Measurements from ENCODE around the gene CHMP5.

Gene CHMP5

GRCh38 chr9:33244137-33244784, 20.6 kb upstream of the CHMP5 start:
- no peak for DNase-seq (ENCODE audit: low read depth)

- DNase-seq (ENCODE audit: low read depth), result no peak
Measured at GRCh38 chr9:33245341-33245740, 19.5 kb upstream of the CHMP5 start.

- DNase-seq (ENCODE audit: low read depth), result no peak
Measured at GRCh38 chr9:33246269-33246860, 18.5 kb upstream of the CHMP5 start.

GRCh38 chr9:33248606-33249005, 16.2 kb upstream of the CHMP5 start:
- DNase-seq (ENCODE audit: low read depth), result no peak

GRCh38 chr9:33249087-33249658, 15.7 kb upstream of the CHMP5 start:
- DNase-seq (ENCODE audit: low read depth), result no peak

GRCh38 chr9:33249983-33250382, 14.9 kb upstream of the CHMP5 start:
- DNase-seq (ENCODE audit: low read depth), result no peak

- DNase-seq (ENCODE audit: low read depth), result no peak
Measured at GRCh38 chr9:33250458-33250995, 14.3 kb upstream of the CHMP5 start.

GRCh38 chr9:33254211-33254610, 10.6 kb upstream of the CHMP5 start:
- DNase-seq (ENCODE audit: low read depth), result no peak

- DNase-seq (ENCODE audit: low read depth), result no peak
Measured at GRCh38 chr9:33255014-33255413, 9.8 kb upstream of the CHMP5 start.

GRCh38 chr9:33255471-33255870, 9.4 kb upstream of the CHMP5 start:
- no peak for DNase-seq (ENCODE audit: low read depth)

GRCh38 chr9:33256236-33256635, 8.6 kb upstream of the CHMP5 start:
- DNase-seq (ENCODE audit: low read depth), result no peak

GRCh38 chr9:33257276-33257675, 7.6 kb upstream of the CHMP5 start:
- no peak for DNase-seq (ENCODE audit: low read depth)

- DNase-seq (ENCODE audit: low read depth), result no peak
Measured at GRCh38 chr9:33260372-33260771, 4.5 kb upstream of the CHMP5 start.

GRCh38 chr9:33263131-33264002, 1.5 kb upstream of the CHMP5 start:
- no peak for DNase-seq (ENCODE audit: low read depth)

GRCh38 chr9:33264003-33264472, 811 bp upstream of the CHMP5 start:
- DNase-seq (ENCODE audit: low read depth), result peak; percentile 13

GRCh38 chr9:33265211-33265865, 489 bp downstream of the CHMP5 start:
- DNase-seq (ENCODE audit: low read depth), result no peak

GRCh38 chr9:33267151-33267767, 2.4 kb downstream of the CHMP5 start:
- DNase-seq (ENCODE audit: low read depth), result no peak

- DNase-seq (ENCODE audit: low read depth), result no peak
Measured at GRCh38 chr9:33270146-33270545, 5.3 kb downstream of the CHMP5 start.

GRCh38 chr9:33272061-33272460, 7.2 kb downstream of the CHMP5 start:
- DNase-seq (ENCODE audit: low read depth), result no peak

GRCh38 chr9:33273266-33273971, 8.6 kb downstream of the CHMP5 start:
- no peak for DNase-seq (ENCODE audit: low read depth)

GRCh38 chr9:33273972-33274328, 9.1 kb downstream of the CHMP5 start:
- DNase-seq (ENCODE audit: low read depth), result no peak

All from activated T-helper 1 cell treated with Interleukin-2 at 50 U/mL for 16 hours (primary cell).